Measurements from ENCODE around the gene WFIKKN1. TPM values are rescaled to one million over a fixed set of nuclear protein-coding genes. Genes with fewer than 3 reads are reported as not detected.

The WFIKKN1 gene
- polyA plus RNA-seq, 1 experiment = not detected

GRCh38 chr16:616733-617586, 13.8 kb upstream of the WFIKKN1 start:
- no peak for DNase-seq (ENCODE audit: low read depth, low spot score)
- no peaks in the 10 kb centered on the region for H3K27me3 ChIP-seq (ENCODE audit: control insufficient read depth, insufficient read depth, low read length)
- H3K27ac ChIP-seq (ENCODE audit: low read depth, low read length) = no peak overlapping the region
- peaks cover 12% of the 10 kb centered on the region for H3K9me3 ChIP-seq (ENCODE audit: control insufficient read depth, insufficient read depth, low read length)
- no peak for TF ChIP-seq CTCF (IDR thresholded peaks at IDR 0.05; ENCODE audit: low read depth, low read length)
- CTCF ChIA-PET = no interaction called here
- no peak overlapping the region for H3K4me3 ChIP-seq (ENCODE audit: low read depth, low read length)
- POLR2A ChIA-PET = no interaction called here

GRCh38 chr16:617855-618254, 12.9 kb upstream of the WFIKKN1 start:
- ChIA-PET POLR2A (interaction anchor here (0.6 kb wide), 1 partner anchor 411 kb away, joined by 3 read pairs; no protein-coding TSS in a partner anchor), CTCF (no interaction called here)
- no peak overlapping the region for H3K4me3 ChIP-seq (ENCODE audit: low read depth, low read length)
- TF ChIP-seq CTCF (IDR thresholded peaks at IDR 0.05; ENCODE audit: low read depth, low read length) = no peak
- H3K27me3 ChIP-seq (ENCODE audit: control insufficient read depth, insufficient read depth, low read length) = no peaks in the 10 kb centered on the region
- H3K9me3 ChIP-seq (ENCODE audit: control insufficient read depth, insufficient read depth, low read length) = peaks cover 16% of the 10 kb centered on the region
- DNase-seq (ENCODE audit: low read depth, low spot score) = no peak
- no peak overlapping the region for H3K27ac ChIP-seq (ENCODE audit: low read depth, low read length)

- H3K27ac ChIP-seq (ENCODE audit: low read depth, low read length) = no peak overlapping the region
- TF ChIP-seq CTCF (IDR thresholded peaks at IDR 0.05; ENCODE audit: low read depth, low read length) = no peak
- no peak overlapping the region for H3K4me3 ChIP-seq (ENCODE audit: low read depth, low read length)
- DNase-seq (ENCODE audit: low read depth, low spot score) = no peak
- ChIA-PET CTCF (no interaction called here), POLR2A (interaction anchor here (1.2 kb wide), 1 partner anchor 80 kb away, joined by 3 read pairs; no protein-coding TSS in a partner anchor)
- H3K27me3 ChIP-seq (ENCODE audit: control insufficient read depth, insufficient read depth, low read length) = no peaks in the 10 kb centered on the region
- peaks cover 5% of the 10 kb centered on the region; the same call in 1 of the 2 replicates for H3K9me3 ChIP-seq (ENCODE audit: control insufficient read depth, insufficient read depth, low read length)
These were observed 11.2 kb upstream of the WFIKKN1 start for GRCh38 chr16:619476-620100.

- no peak for DNase-seq (ENCODE audit: low read depth, low spot score)
- Histone ChIP-seq H3K4me3 (ENCODE audit: low read depth, low read length) (no peak overlapping the region), H3K27ac (ENCODE audit: low read depth, low read length) (peak overlapping the region; percentile 11), H3K27me3 (ENCODE audit: control insufficient read depth, insufficient read depth, low read length) (no peaks in the 10 kb centered on the region), H3K9me3 (ENCODE audit: control insufficient read depth, insufficient read depth, low read length) (peaks cover 10% of the 10 kb centered on the region; the same call in 1 of the 2 replicates)
- ChIA-PET POLR2A (no interaction called here), CTCF (interaction anchor here (0.5 kb wide), 1 partner anchor 219 kb away, joined by 6 read pairs; the partner anchor contains the start of gene DECR2)
- no peak for TF ChIP-seq CTCF (IDR thresholded peaks at IDR 0.05; ENCODE audit: low read depth, low read length)
These were observed 9.9 kb upstream of the WFIKKN1 start for GRCh38 chr16:620700-621525.
